HG02885 (cell line): ENCODE measurements around the gene JADE1.
A peak's percentile ranks its signal among the peaks of the same experiment; 100 is the strongest.

Source experiments
- ATAC-seq: cut with Tn5 transposase; IDR thresholded peaks from one replicate; pipeline ENCODE4 v1.9.1; 2021; ENCODE audit warnings: mild to moderate bottlenecking; ENCODE audit not compliant: unreplicated experiment, poor library complexity

Gene JADE1

GRCh38 chr4:128810331-128810870 lies 901 bp downstream of the JADE1 start:
- no peak for ATAC-seq

- ATAC-seq = peak; percentile 51
Measured at GRCh38 chr4:128810871-128811570, 1.5 kb downstream of the JADE1 start.

- ATAC-seq = peak; percentile 50
Measured at GRCh38 chr4:128811571-128812441, 2.3 kb downstream of the JADE1 start.

- ATAC-seq = peak; percentile 1
Measured at GRCh38 chr4:128812442-128813235, 3.1 kb downstream of the JADE1 start.

GRCh38 chr4:128813965-128814364 lies 4.5 kb downstream of the JADE1 start:
- no peak for ATAC-seq

- ATAC-seq = no peak
Measured at GRCh38 chr4:128818442-128818841, 8.9 kb downstream of the JADE1 start.

- no peak for ATAC-seq
Measured at GRCh38 chr4:128819082-128819742, 9.7 kb downstream of the JADE1 start.

- ATAC-seq = no peak
Measured at GRCh38 chr4:128820671-128821070, 11.2 kb downstream of the JADE1 start.

- ATAC-seq = no peak
Measured at GRCh38 chr4:128821151-128821550, 11.7 kb downstream of the JADE1 start.

- no peak for ATAC-seq
Measured at GRCh38 chr4:128823025-128823661, 13.6 kb downstream of the JADE1 start.

GRCh38 chr4:128825226-128825625 lies 15.7 kb downstream of the JADE1 start:
- ATAC-seq = no peak

GRCh38 chr4:128827296-128827695 lies 17.8 kb downstream of the JADE1 start:
- ATAC-seq = peak; percentile 22

GRCh38 chr4:128830906-128831503 lies 21.5 kb downstream of the JADE1 start:
- ATAC-seq = no peak

GRCh38 chr4:128831531-128832242 lies 22.2 kb downstream of the JADE1 start:
- ATAC-seq = no peak

GRCh38 chr4:128832243-128832625 lies 22.7 kb downstream of the JADE1 start:
- ATAC-seq = no peak

- ATAC-seq = no peak
Measured at GRCh38 chr4:128835498-128836222, 26.2 kb downstream of the JADE1 start.

- no peak for ATAC-seq
Measured at GRCh38 chr4:128837198-128837597, 27.7 kb downstream of the JADE1 start.

- ATAC-seq = no peak
Measured at GRCh38 chr4:128837679-128838078, 28.2 kb downstream of the JADE1 start.
